Endodermal cell (in vitro differentiated cells): ENCODE measurements around the gene GPR62. TPM values are rescaled to one million over a fixed set of nuclear protein-coding genes. Genes with fewer than 3 reads are reported as not detected.

ENCODE experiments used
- DNase-seq: peaks from one replicate; pipeline ENCODE4 v3.0.0-alpha.2; 2017
- H3K27ac ChIP-seq: 2 replicates; pipeline ENCODE4 v1.5.1; 2013; ENCODE audit warnings: mild to moderate bottlenecking, low read depth, low read length, moderate library complexity
- H3K27me3 ChIP-seq: 2 replicates; pipeline ENCODE4 v1.6.1; 2013; ENCODE audit warnings: mild to moderate bottlenecking, low read length, moderate library complexity; ENCODE audit not compliant: insufficient read depth, control insufficient read depth, poor library complexity, severe bottlenecking
- H3K36me3 ChIP-seq: 2 replicates; pipeline ENCODE4 v1.7.0; 2013; ENCODE audit warnings: mild to moderate bottlenecking, low read length, moderate library complexity; ENCODE audit not compliant: control insufficient read depth, insufficient read depth
- H3K4me1 ChIP-seq: one replicate; pipeline ENCODE4 v1.7.0; 2013; ENCODE audit warnings: low read length; ENCODE audit not compliant: control insufficient read depth, insufficient read depth
- H3K4me3 ChIP-seq: 2 replicates; pipeline ENCODE4 v1.5.1; 2013; ENCODE audit warnings: mild to moderate bottlenecking, low read length, moderate library complexity
- H3K9ac ChIP-seq: 2 replicates; pipeline ENCODE4 v1.6.1; 2013; ENCODE audit warnings: mild to moderate bottlenecking, low read length, moderate library complexity; ENCODE audit not compliant: poor library complexity, severe bottlenecking; ENCODE audit errors: extremely low read depth
- H3K9me3 ChIP-seq: 2 replicates; pipeline ENCODE4 v1.6.1; 2013; ENCODE audit warnings: mild to moderate bottlenecking, low read length, moderate library complexity; ENCODE audit not compliant: control insufficient read depth
- H3K27ac Mint-ChIP-seq: 2 replicates; pipeline ENCODE4 v1.8.0; 2020; ENCODE audit warnings: mixed read lengths
- H3K27me3 Mint-ChIP-seq: 2 replicates; pipeline ENCODE4 v1.8.0; 2021; ENCODE audit warnings: mild to moderate bottlenecking, mixed read lengths; ENCODE audit not compliant: insufficient read depth
- H3K36me3 Mint-ChIP-seq: 2 replicates; pipeline ENCODE4 v1.8.0; 2020; ENCODE audit warnings: low read depth, mixed read lengths
- H3K4me1 Mint-ChIP-seq: 2 replicates; pipeline ENCODE4 v1.8.0; 2020; ENCODE audit warnings: mixed read lengths
- H3K4me3 Mint-ChIP-seq: 2 replicates; pipeline ENCODE4 v1.8.0; 2020; ENCODE audit warnings: mild to moderate bottlenecking, moderate library complexity, mixed read lengths
- H3K9me3 Mint-ChIP-seq: 2 replicates; pipeline ENCODE4 v1.8.0; 2020; ENCODE audit warnings: mild to moderate bottlenecking, mixed read lengths
- CTCF ChIP-seq: fragments of 200-600 bp; sonication (generic); conservative IDR thresholded peaks from 2 replicates; pipeline ENCODE4 v1.5.0; 2021; ENCODE audit warnings: antibody characterized with exemption, mild to moderate bottlenecking
- WGBS, 2 experiments: methylation state at CpG; one replicate each; pipeline versions ENCODE4 v1.1.5 to v1.1.7; 2013; ENCODE audit warnings: missing lambda C conversion rate in 2 of 2, mixed read lengths in 1 of 2; ENCODE audit not compliant: insufficient coverage in 1 of 2, insufficient read length in 1 of 2; 5-methylcytosine and 5-hydroxymethylcytosine counted together
- total RNA-seq, 2 donors: library from RNA; stranded (reverse); fragmentation: NEBNext Ultra II Directional in 1 of 2; extraction: Animal tissue kit (Norgen Biotek cat#: 25700) in 1 of 2; gene quantifications; 2 replicates in 1 of 2; 3 replicates in 1 of 2; pipeline ENCODE4 v1.2.1, GENCODE V29; 2021

The GPR62 gene
- total RNA-seq, 2 donors from 2014 or later, result 0.40 to 0.44 TPM

- H3K9me3 Mint-ChIP-seq, result no peaks in the 10 kb centered on the region
These were observed 9.3 kb downstream of the GPR62 start for GRCh38 chr3:51964521-51964920.

GRCh38 chr3:51966016-51966415 is 10.8 kb downstream of the GPR62 start:
- Histone ChIP-seq H3K4me1 (peaks cover 28% of the 10 kb centered on the region), H3K27me3 (no peaks in the 10 kb centered on the region), H3K9ac (no peak overlapping the region), H3K4me3 (peak overlapping the region; percentile 88), H3K36me3 (peaks cover 17% of the 10 kb centered on the region), H3K27ac (no peak overlapping the region), H3K9me3 (no peaks in the 10 kb centered on the region)
- no peak for DNase-seq
- Mint-ChIP-seq H3K9me3 (no peaks in the 10 kb centered on the region), H3K27me3 (no peaks in the 10 kb centered on the region), H3K27ac (no peak overlapping the region), H3K4me1 (peaks cover 50% of the 10 kb centered on the region), H3K36me3 (peaks cover 2% of the 10 kb centered on the region), H3K4me3 (peak overlapping the region; percentile 79)
- no peak for TF ChIP-seq CTCF
- 40 to 88% methylated on average over 1 to 2 of the region's 2 CpGs for WGBS, 2 experiments

More at GRCh38 chr3:51964521-51964920, 9.3 kb downstream of the GPR62 start:
- Histone ChIP-seq H3K27ac (peak overlapping the region; percentile 53), H3K27me3 (no peaks in the 10 kb centered on the region), H3K4me1 (peaks cover 21% of the 10 kb centered on the region), H3K9me3 (no peaks in the 10 kb centered on the region), H3K9ac (no peak overlapping the region), H3K4me3 (peak overlapping the region; percentile 88), H3K36me3 (peaks cover 32% of the 10 kb centered on the region)
- no peak overlapping the region for H3K4me3 Mint-ChIP-seq
- H3K27me3 Mint-ChIP-seq, result no peaks in the 10 kb centered on the region
- peaks cover 3% of the 10 kb centered on the region for H3K36me3 Mint-ChIP-seq
- DNase-seq, result peak; percentile 41
- TF ChIP-seq CTCF, result no peak
- H3K27ac Mint-ChIP-seq, result no peak overlapping the region
- 65 to 83% methylated on average over 2 to 4 of the region's 4 CpGs for WGBS, 2 experiments
- H3K4me1 Mint-ChIP-seq, result peaks cover 37% of the 10 kb centered on the region

GRCh38 chr3:51966486-51966885 is 11.3 kb downstream of the GPR62 start:
- peak overlapping the region; percentile 75 for H3K9ac ChIP-seq
- Mint-ChIP-seq H3K36me3 (peaks cover 3% of the 10 kb centered on the region), H3K4me1 (peaks cover 51% of the 10 kb centered on the region)

More at GRCh38 chr3:51966486-51966885, 11.3 kb downstream of the GPR62 start:
- WGBS, 2 experiments, result 88 to 100% methylated on average over 1 to 4 of the region's 5 CpGs
- H3K9me3 Mint-ChIP-seq, result no peaks in the 10 kb centered on the region
- Histone ChIP-seq H3K9me3 (no peaks in the 10 kb centered on the region), H3K36me3 (peaks cover 13% of the 10 kb centered on the region), H3K27me3 (no peaks in the 10 kb centered on the region), H3K4me3 (peak overlapping the region; percentile 88), H3K4me1 (peaks cover 32% of the 10 kb centered on the region), H3K27ac (peak overlapping the region; percentile 91)
- H3K27ac Mint-ChIP-seq, result peak overlapping the region; percentile 82
- H3K27me3 Mint-ChIP-seq, result no peaks in the 10 kb centered on the region
- TF ChIP-seq CTCF, result no peak
- no peak for DNase-seq
- H3K4me3 Mint-ChIP-seq, result peak overlapping the region; percentile 79
